HUDEP-2 (cell line): ENCODE measurements around the gene DSC3.
"Not testable (repeated sequence)": the region's sequence is repeated elsewhere in the genome, so short reads cannot be mapped to it uniquely, and the experiment has no call there.

Experiments
- DNase-seq, 76 experiments: peaks; one replicate each; lab custom pipeline; 2025; ENCODE audit not compliant: unreplicated experiment in 76 of 76; lab: John Stamatoyannopoulos, UW

Gene DSC3

DNA sequence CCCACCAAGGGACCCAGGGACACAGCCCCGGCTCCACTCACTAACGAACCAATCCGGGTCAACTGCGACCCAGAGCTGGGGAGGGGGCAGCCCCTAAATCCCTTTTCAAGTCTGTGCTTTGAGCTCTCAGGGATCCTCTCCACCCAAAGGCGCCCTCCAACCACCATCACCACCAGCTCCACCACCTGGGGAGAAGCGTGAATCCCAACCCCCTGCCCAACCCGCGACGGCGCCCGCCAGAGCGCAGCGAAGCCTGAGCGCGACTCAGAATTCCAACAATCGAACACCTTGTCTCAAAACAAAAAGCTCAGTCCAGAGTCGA is 497 bp downstream of the DSC3 start:
- no peak for DNase-seq

DNA sequence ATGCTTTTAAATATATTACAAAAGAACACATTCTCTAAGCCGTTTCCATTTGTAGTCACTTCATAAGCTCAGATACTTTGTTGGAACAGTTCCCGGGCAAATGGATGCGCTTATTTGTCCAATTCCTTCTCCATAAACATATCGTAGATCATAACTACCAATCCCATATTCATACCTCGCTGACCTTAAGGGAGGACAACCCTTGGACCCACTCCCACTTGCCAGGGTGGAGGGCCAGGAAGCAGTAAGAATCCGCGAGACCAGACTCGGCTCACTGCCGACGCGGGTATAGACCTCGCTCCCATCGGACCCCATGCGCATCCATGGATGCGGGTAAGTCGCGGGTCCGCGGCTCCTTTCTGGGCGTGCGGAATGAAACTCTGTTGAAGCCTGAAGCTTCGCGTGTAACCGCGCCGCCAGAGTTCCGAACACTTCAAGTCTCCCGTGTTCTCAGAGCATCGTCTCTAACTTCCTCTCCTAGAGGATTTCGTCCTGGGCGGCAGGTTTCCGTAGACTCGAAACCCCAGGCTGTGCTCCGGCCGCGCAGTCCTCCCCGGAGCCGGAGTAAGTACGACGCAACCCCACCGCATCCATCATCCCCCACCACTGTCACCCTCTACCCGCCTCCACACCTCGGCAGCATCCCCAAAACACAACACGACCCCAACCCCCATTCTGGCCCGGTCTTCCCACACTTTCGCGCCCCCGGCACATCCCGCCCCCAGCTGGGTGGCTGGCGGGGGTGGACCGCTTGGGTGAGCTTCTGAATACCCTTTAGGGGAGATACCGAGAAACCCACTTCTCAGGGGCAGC is 1.1 kb downstream of the DSC3 start:
- DNase-seq = no peak

DNA sequence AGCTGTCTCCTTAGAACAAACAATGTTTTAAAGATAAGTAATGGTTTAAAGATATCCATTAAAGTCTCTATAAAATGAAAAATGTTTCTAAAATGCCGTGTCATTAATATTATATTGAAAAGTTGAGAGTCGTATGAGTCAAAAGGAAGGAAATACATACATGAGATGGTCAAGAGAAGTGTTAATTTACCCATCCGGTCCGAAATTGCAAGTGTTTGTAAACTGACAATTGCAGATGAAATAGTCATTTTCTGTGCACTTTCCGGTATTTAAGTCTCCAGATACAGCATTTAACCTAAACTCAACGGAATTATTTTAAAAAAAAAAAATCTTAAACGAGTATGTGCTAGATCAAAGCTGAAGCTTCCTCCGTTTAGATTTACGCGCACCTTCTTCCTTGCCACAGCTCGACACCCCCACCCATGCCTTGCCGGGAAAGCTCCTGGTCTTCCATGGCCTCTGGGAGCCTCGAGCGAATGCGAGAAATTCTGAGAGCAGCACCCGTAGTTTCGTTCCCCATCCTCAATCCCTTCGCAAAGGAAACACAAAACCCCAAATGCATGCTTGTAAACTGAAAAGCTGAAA is 1.8 kb downstream of the DSC3 start:
- DNase-seq = no peak

DNA sequence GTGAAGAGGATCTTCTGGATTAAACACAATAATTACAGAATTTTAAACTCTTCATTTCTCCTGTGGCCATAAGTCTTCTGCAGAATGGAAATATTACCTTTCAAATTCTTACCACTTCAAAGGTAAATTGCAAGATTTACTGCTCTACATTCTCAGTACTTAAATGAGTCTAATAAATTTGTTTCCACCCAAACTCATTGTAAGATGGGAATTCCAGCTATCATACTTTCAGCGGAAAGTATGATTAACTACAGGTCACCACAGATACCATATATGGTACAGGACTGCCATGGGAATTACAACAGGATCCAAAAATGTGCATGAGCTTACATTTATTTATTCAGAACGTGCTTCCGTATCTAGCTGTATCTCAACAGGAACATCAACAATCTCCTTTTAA is 3.1 kb downstream of the DSC3 start:
- DNase-seq = no peak

DNA sequence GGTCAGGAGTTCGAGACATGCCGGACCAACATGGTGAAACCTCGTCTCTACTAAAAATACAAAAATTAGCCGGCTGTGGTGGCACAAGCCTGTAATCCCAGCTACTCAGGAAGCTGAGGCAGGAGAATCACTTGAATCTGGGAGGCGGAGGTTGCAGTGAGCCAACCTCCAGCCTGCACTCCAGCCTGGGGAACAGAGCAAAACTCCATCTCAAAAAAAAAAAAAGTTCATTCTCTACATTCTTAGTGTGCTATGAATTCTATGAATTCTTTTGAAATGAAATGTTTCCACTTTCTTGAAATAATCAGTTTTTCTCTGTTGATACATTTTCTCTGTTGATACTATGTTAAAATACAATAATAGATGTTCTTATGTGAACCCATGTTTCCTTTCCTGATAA is 4.9 kb downstream of the DSC3 start:
- DNase-seq = not testable (repeated sequence)

DNA sequence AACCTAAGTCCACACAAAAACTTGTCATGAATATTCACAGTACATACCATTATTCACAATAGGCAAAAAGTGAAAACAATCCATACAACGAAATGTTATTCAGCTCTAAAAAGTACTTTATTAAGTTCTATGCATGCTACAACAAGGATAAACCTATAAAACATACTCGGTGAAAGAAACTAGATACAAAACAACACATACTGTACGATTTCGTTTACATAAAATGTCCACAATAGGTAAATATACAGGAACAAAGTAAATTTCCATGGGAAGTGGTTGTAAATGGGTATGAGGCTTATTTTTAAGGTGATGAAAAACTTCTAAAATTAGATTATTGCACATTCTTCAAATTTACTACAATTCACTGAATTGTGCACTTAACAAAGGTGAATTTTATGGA is 8.0 kb downstream of the DSC3 start:
- DNase-seq = no peak

DNA sequence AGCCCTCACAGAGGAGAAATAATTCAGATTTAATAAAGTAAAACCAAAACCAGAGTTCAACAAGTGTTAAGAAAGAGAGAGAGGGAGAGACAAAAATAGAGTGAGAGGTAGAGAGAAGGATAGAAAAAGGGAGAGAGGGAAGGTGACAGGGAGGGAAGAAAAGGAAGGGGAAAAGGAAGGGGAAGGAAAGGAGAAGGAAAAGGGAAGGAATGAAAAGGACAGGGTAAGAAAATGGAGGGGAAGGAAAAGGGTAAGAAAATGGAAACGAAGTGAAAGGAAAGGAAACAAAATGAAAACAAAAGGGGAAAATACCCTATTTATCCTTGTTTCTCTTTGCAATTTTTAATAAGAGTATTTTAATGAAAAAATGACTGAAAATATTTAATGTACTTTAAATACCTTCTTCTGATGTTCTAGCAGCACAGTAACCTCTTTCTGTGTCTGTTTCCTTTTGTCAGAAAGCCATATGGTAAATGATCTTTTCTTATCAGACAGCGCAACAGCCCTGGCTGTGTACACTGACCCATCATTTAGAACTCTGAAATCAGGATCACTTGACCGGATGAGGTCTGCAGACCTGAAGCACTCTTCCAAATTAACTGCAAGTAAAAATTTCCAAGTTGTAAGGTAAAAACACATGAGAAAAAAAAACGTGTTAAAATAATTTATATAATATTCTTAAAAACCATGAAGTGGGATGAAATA is 11.8 kb downstream of the DSC3 start:
- DNase-seq = no peak

DNA sequence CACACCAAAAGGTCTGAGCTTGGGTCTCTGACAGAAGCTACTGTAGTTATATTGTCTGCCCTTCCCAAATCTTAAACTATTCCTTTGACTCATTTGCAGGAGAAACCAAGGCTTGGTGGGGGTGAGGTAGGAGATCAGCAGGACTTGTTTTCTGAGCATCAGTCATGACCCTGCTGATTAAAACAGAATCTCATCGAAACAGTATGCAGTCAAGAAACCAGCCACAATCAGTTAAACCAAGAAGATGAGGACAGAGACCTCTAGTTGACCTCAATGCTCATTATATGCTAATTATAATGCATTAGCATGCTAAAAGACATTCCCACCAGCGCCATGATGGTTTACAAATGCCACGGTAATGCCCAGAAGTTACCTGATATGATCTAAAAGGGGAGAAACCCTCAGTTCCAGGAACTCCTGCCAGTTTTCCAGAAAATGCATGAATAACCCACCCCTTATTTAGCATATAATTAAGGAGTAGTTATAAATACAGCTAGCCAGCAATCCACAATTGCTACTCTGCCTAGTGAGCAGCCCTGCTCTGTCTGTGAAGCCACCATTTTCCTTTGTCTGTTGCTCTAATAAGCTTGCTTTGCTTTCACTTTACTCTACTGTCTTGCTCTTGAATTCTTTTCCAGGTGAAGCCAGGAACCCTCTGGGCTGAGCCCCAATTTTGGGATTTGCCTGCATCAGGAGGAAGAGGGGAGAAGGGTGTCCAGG is 26.7 kb downstream of the DSC3 start:
- no peak for DNase-seq

DNA sequence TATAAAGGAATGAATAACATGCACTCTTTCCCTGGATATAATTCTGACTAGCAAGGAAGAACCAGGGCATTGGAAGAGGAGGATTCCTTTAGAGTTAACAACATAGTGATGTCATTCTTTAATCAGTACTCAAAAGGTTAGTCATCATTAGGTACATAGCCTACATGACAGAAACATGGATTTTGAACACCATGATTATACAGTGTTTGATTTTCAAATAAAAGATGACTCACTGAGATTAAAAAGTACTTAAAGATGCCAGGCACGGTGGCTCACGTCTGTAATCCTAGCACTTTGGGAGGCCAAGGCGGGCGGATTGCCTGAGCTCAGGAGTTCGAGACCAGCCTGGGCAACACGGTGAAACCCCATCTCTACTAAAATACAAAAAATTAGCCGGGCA is 31.1 kb downstream of the DSC3 start:
- not testable (repeated sequence) for DNase-seq

DNA sequence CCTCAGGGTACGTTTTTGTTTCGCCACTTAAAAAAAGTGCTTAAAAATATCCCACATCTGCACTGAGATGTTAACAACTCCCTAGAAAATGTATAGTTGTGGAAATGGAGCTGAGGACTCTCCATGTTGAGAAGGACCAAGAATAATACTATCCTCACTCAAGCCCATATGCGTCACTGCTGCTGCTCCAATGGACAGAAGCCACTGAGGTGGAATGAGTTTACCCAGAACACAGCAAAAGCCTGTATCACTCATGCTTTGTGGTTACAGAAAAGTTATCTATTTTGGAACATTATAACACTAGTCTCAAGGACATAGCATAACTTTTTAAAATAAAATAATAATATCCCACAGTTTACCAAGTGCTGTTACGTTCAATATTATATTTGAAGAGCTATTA is 31.9 kb downstream of the DSC3 start:
- no peak for DNase-seq

DNA sequence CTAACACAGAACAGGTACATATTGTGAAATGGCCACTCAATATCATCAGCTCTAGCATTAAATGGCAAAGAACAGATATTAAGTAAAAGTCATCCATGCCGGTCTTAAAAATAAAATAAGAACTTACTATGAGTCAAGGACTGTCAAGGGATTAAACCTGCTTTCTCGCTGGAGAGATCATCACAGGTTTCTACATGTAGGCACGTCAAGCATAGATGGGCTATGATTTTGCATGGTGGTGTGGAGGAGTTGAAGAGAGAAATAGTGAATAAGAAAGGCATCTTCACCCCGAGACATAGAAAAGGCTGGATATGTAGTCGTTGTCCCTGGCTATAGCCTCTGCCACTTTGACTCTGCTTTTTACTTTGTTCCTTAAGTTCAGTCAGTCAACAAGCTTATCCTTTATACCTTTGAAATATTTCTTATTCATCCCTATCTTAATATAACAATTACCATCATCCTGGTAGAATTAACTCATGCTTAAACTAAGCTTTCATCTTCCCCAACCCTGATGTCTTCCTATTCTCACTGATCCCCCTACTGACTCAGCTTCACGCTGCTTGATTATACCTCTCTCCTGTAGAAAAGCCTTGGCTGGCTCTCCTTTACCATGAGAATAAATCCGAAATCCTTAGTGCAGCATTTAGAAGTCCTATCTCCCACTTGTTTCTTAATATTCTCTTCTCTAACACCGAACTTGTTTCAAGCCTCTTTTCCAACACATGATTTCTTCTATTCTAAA is 42.5 kb downstream of the DSC3 start:
- no peak for DNase-seq

DNA sequence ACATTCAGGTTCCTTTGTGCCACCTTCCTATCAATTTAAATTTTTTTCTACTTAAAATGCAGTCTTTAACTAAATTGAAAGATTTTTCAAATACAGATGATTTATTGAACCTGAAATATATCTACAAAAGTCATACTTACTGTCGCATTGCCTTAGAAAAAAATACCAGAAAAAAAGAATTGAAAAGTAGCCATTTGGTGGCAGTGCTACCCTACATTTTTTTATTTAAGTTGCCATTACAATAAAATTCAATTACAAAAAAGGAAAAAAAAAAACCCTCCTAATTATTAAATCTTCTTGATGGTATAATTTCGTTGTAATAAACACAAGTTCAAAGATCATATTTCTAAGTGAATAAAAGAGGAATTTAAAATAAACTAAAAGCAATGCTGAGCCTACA is 43.4 kb downstream of the DSC3 start:
- no peak for DNase-seq

DNA sequence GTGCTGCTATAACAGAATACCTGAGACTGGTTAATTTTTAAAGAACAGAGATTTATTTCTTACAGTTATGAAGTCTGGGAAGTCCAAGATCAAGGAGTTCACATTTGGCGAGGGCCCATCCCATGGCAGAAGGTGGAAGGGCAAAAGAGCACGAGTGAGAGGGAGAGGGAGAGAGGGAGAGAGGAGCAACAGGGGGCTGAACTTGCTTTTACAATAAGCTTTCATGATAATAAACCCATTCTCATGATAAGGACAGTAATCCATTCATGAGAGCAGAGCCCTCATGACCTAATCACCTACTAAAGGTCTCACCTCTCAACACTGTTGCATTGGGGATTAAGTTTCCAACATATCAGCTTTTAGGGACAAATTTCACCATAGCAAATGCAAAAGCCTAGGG is 45.3 kb downstream of the DSC3 start:
- DNase-seq = no peak

DNA sequence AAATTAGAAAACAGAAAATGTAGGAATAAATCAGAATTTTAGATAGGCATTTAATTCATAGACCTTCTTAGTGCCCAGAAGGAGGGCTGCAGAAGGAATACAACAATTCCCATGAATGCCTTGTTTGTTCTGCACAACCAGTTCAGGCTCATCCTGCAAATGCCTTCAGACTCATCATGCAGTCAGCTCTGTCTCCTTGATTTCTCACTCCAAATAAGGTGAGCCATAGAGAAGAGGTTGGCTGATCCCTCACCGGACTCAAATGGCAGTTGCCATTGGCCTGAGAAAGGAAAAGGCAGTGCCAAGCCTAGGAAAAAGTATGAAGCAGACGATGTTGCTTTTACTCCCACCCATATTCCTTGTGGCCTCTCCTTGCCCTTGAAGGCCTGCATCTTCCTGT is 50.3 kb downstream of the DSC3 start:
- DNase-seq = no peak

DNA sequence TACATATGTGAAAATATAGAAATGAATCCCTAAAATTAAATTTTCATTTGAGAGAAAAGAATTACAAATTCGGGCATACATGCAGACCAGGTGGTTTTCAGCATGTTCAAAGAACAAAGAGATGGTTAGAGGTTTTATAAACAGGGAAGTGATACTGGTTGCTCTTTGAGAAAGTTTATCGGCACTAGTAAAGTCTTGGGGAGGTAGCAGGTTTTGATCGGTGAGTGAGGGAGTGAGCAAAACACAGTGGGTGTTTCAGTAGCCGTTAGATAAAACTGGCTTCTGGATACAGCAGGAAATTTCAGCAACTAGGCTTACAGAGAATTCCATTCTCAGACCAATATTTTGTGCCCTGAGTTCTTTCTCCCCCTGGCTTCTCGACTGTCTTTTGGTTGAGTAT is 51.1 kb downstream of the DSC3 start:
- no peak for DNase-seq

DNA sequence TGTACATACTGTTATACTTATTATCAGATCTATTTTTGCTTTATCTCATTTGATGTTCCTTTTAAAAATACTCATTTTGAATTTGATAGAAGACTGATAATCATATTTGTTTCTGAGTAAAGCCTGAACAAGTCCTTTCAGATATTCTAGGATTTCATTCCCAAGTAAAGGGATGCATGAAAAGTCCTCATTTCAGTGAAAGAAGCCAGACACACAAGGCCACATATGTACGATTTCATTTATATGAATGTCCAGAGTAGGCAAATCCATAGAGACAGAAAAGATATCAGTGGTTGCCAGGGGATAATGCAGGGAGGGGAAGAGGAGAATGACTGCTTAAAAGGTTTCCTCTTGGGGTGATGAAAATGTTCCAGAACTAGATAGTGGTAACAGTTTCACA is 53.4 kb downstream of the DSC3 start:
- DNase-seq = no peak

DNA sequence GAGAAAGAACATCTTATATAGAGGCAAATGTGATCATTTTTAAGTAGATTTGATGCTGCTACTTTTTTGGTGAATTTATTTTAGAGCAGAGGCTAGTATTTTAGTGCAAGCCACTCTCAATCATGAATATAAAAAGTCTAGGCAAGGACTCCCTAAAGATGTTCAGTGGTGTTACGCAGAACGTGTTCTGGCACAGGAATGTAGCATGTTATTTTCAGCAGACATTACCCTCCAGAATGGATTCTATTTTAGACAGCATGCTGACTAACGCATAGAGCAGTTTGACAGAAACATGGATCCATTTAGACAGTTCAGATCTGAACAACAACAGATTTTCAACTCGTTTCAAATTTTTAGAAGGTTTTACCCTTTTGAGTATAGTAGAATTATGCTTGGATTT is 54.1 kb downstream of the DSC3 start:
- no peak for DNase-seq

DNA sequence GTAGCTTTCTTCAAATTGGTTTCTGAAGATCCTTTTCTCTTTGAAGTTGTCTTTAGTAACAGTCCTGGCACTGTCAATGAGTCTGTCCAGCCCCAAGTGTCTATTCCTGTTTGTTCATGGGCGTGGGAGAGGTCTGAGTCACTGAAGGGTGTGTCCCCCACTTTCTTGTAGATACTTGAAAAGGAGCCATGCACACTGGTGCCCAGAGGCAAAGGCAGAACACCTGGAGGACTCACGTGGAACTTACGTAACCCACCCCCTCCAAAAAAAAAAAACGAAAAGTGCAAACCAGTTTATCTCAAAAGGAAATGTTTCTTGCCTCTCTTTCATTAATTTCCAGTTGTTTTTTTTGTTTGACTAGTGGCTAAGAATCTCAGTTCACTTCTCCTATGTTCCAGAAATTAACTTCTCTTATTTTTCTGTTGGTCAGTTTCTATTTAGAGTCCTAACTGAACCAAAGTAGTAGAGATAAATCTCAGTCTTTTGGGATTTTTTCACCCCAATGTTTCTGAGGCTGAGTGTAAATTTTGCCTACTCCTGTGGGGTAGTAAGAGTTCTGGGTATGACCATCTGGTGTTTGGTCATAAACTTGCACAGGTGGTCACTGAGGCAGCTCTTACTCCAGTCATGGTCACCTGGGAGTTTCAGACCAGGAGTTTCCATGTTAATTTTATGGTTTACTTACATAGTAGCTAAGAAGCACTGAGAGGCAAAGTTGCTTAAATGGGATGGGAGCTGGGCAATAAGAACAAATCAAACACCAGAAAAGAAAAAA is 54.9 kb downstream of the DSC3 start:
- DNase-seq = peak in 42 of 76 experiments; percentile 0 to 87 (median 28)

DNA sequence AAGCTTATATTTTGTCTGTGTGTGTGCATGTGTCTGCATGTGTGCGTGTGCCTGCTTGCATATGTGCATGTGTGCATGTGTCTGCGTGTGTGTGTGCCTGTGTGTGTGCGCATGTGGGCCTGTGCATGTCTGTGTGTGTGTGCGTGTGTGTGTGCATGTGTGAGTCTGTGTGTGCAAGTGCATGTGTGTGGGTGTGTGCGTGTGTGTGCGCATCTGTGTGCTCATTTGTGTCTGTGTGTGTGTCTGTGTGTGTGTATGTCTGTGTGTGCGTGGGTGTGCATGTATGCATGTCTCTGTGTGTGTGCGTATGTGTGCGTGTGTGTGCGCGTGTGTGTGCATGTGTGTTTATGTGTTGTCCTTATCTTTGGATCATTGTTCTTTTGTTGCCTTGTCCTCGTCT is 56.8 kb downstream of the DSC3 start:
- no peak for DNase-seq
